GM21737 (cell line): Measurements from ENCODE around the gene MBD3L2B.

ENCODE experiments used
- ATAC-seq: cut with Tn5 transposase; IDR thresholded peaks from one replicate; pipeline ENCODE4 v1.9.1; 2021; ENCODE audit warnings: mild to moderate bottlenecking, moderate library complexity; ENCODE audit not compliant: unreplicated experiment

The MBD3L2B gene

DNA sequence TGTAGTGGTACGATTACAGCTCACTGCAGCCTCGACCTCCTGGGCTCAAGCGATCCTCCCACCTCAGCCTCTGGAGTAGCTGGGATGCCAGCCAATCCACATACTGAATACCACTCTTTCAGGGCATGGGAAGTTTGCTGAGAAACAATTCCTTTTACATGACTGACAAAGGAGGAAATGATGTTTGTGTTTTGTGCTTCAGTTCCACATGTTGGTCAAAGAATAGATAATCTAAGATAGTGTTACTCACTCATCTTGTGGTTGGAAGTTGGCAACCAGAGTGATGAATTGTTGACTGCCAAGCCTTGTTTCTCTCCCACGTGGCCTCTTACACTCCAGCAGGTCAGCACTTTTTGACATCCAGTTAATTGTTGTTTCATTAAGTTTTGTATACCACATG is 7.6 kb downstream of the MBD3L2B start:
- no peak for ATAC-seq

- ATAC-seq: no peak
These were observed 10.3 kb downstream of the MBD3L2B start for GRCh38 chr19:7010722-7011593.

DNA sequence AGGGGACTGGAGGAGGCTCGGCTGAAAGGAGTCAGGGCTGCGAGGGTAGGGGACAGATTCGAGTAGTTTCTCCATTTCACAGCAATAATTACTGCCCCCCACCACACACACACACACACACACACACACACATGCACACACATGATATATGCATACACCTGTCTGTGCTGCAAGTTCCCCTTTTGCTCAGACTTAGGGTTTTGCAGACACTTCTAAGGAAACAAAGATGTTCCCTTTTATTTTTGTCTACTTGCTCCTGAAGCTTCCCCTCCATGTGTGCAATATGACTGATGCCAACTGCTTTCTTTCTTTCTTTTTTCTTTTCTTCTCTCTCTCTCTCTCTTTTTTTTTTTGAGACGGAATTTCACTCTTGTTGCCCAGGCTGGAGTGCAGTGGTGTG is 13.4 kb downstream of the MBD3L2B start:
- ATAC-seq: no peak

- no peak for ATAC-seq
These were observed 15.0 kb downstream of the MBD3L2B start for GRCh38 chr19:7006135-7006704.

- ATAC-seq: no peak
These were observed 16.8 kb downstream of the MBD3L2B start for GRCh38 chr19:7004313-7004931.

DNA sequence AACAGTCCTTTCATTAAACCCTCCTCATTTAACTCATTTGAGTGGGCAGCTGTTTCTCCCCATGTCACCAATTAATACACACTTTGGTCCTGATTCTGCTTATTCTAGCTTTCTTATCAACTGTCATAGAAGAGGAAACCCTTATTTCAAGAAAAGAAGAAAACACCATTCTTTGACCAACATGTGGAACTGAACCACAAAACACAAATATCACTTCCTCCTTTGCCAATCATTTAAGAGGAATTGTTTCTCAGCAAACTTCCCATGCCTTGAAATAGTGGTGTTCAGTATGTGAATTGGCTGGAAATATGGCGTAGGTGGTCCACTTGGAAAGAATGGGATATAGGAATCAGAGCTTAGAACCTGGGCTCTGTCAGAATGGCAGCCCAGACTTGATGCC is 20.4 kb downstream of the MBD3L2B start:
- ATAC-seq: no peak

DNA sequence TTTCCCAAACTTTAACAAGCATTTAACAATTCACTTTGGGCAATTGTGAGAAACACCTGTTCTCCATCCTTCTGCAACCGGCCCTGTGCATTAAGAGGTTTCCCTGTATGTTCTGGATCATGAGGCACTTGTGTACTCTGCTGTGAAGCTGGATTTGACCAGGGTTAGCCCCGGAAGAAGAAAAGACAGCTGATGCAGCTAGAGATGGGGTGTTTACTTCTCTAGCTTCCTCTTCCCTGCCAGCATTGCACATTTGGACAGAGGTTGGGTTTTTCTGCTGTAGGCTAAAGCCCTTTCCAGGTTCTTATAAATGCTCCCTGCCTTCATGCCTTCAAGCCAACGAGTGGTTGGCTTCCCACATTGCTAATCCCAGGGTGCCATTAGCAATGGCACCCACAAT is 20.9 kb downstream of the MBD3L2B start:
- ATAC-seq: no peak

- no peak for ATAC-seq
These were observed 21.3 kb downstream of the MBD3L2B start for GRCh38 chr19:6999933-7000332.

GRCh38 chr19:6997679-6998445 is 23.4 kb downstream of the MBD3L2B start:
- no peak for ATAC-seq

GRCh38 chr19:6996810-6997209 is 24.4 kb downstream of the MBD3L2B start:
- no peak for ATAC-seq

- no peak for ATAC-seq
These were observed 26.2 kb downstream of the MBD3L2B start for GRCh38 chr19:6995054-6995453.

DNA sequence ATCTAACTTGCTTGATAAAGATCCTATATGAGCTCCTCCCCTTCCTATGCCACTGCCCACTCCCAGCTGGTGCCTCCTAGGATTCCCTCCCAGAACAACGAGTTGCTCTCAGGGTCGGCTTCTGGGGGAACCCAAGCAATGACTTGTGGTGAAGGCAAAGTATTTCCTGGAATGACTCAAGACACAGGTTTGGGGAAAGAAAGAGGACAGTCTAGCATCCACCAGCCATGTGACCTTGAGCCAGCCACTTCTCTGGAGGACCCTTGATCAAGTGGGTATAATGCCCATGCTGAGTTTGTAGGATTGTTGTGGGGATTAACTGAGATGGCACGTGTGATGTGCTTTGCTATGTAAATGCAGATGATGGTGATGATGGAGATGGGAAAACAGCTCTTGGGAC is 33.0 kb downstream of the MBD3L2B start:
- no peak for ATAC-seq

DNA sequence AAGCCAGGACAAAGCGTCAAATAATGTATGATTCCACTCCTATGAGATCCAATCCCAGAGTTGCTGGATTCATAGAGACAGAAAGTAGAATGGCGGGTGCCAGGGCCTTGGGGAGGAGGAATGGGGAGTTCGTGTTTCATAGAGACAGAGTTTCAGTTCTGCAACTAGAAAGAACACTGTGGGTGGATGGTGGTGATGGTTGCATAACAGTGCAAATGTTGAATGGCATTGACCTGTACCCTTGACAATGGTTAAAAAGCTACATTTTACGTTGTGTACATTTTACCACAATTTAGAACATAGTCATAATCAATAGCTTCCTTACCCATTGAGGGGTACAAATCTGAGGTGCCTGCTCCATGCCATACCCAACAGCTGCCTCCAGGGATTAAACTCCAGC is 33.4 kb downstream of the MBD3L2B start:
- ATAC-seq: no peak

DNA sequence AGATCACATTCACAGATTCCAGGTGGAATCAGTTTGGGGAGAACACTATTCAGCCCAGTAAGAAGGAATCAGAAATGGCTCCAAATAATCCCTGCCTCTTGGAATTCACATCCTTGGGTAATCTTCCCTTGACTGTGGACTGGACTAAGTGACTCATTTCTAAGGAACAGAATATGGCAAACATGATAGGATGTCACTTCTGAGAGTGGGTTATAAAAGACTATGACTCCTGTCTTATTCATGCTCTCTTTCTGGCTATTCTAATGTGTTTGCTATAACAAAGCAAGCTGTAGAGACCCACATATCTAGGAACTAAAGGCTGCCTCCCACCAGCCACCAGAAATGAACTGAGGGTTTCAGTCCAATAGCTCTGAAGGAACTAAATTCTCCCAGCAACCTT is 37.8 kb downstream of the MBD3L2B start:
- no peak for ATAC-seq

GRCh38 chr19:6979399-6979798 is 41.8 kb downstream of the MBD3L2B start:
- no peak for ATAC-seq

DNA sequence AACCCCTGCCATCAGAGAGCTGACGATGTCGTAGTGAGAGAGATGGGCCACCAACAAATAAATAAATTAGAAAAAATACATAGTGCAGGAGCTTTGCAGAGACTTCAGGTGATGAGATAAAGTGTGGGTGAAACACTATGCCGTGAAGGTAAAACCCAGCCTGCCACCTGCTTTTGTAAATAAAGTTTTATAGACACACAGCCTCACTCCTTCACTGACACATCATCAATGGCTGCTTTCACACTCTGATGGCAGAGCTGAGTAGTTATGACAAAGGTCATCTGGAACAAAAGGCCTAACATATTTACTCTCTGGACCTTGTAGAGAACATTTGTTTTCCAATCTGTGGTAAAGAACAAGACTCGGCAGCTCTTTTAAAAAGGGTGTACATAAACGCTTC is 45.0 kb downstream of the MBD3L2B start:
- ATAC-seq: no peak

GRCh38 chr19:6971366-6971765 is 49.9 kb downstream of the MBD3L2B start:
- ATAC-seq: no peak

DNA sequence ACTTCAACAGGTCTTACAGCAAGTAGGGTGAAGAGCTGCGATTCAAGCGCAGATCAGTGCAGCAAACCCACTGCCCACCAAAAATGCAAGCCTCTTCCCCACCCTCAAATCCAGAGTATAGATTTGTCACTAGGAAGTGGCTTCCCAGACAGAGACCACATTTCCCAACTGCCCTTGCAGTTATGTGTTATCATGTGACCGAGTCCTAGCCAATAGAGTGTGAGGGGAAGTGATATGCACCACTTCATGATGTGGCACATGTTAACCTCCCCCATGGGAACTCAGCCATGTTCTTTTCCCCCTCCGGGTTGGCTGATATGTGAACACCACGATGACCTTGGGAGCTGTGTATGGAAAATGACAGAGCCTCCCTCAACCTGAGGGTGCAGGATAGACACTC is 50.8 kb downstream of the MBD3L2B start:
- no peak for ATAC-seq

GRCh38 chr19:6970021-6970420 is 51.2 kb downstream of the MBD3L2B start:
- ATAC-seq: no peak

GRCh38 chr19:6969490-6969889 is 51.7 kb downstream of the MBD3L2B start:
- no peak for ATAC-seq
